Measurements from ENCODE around the gene NDRG4.

NDRG4 gene

GRCh38 chr16:58499615-58500351 lies at the start of gene NDRG4:
Gene NDRG4 (plus strand): TSS chr16:58500143. CDS start chr16:58500249, 106 bp downstream.
- peak; percentile 77 for DNase-seq (ENCODE audit: low read depth)
- H3K4me3 ChIP-seq (ENCODE audit: low read depth, low read length): peak within 1 kb of the TSS; percentile 63

GRCh38 chr16:58450590-58450989 lies 49.4 kb upstream of the NDRG4 start:
- no peak for DNase-seq (ENCODE audit: low read depth)

GRCh38 chr16:58451265-58451689 lies 48.7 kb upstream of the NDRG4 start:
- H3K4me3 ChIP-seq (ENCODE audit: low read depth, low read length): no peak overlapping the region
- DNase-seq (ENCODE audit: low read depth): no peak

More at GRCh38 chr16:58450590-58450989, 49.4 kb upstream of the NDRG4 start:
- no peak overlapping the region for H3K4me3 ChIP-seq (ENCODE audit: low read depth, low read length)

- peak; percentile 3 for DNase-seq (ENCODE audit: low read depth)
- no peak overlapping the region for H3K4me3 ChIP-seq (ENCODE audit: low read depth, low read length)
Measured at GRCh38 chr16:58451945-58452401, 48.0 kb upstream of the NDRG4 start.

- no peak for DNase-seq (ENCODE audit: low read depth)
- no peak overlapping the region for H3K4me3 ChIP-seq (ENCODE audit: low read depth, low read length)
Measured at GRCh38 chr16:58452640-58453039, 47.3 kb upstream of the NDRG4 start.

- H3K4me3 ChIP-seq (ENCODE audit: low read depth, low read length): no peak overlapping the region
- no peak for DNase-seq (ENCODE audit: low read depth)
Measured at GRCh38 chr16:58454178-58454577, 45.8 kb upstream of the NDRG4 start.

GRCh38 chr16:58454856-58455255 lies 45.1 kb upstream of the NDRG4 start:
- H3K4me3 ChIP-seq (ENCODE audit: low read depth, low read length): no peak overlapping the region
- DNase-seq (ENCODE audit: low read depth): no peak

GRCh38 chr16:58455750-58456149 lies 44.2 kb upstream of the NDRG4 start:
- DNase-seq (ENCODE audit: low read depth): no peak
- no peak overlapping the region for H3K4me3 ChIP-seq (ENCODE audit: low read depth, low read length)

- no peak for DNase-seq (ENCODE audit: low read depth)
- H3K4me3 ChIP-seq (ENCODE audit: low read depth, low read length): no peak overlapping the region
Measured at GRCh38 chr16:58456193-58456592, 43.8 kb upstream of the NDRG4 start.

- no peak for DNase-seq (ENCODE audit: low read depth)
- no peak overlapping the region for H3K4me3 ChIP-seq (ENCODE audit: low read depth, low read length)
Measured at GRCh38 chr16:58458606-58459343, 41.2 kb upstream of the NDRG4 start.

- no peak overlapping the region for H3K4me3 ChIP-seq (ENCODE audit: low read depth, low read length)
- no peak for DNase-seq (ENCODE audit: low read depth)
Measured at GRCh38 chr16:58459344-58460218, 40.4 kb upstream of the NDRG4 start.

- no peak for DNase-seq (ENCODE audit: low read depth)
- H3K4me3 ChIP-seq (ENCODE audit: low read depth, low read length): no peak overlapping the region
Measured at GRCh38 chr16:58460219-58460610, 39.7 kb upstream of the NDRG4 start.

GRCh38 chr16:58461056-58461455 lies 38.9 kb upstream of the NDRG4 start:
- H3K4me3 ChIP-seq (ENCODE audit: low read depth, low read length): no peak overlapping the region
- DNase-seq (ENCODE audit: low read depth): no peak

GRCh38 chr16:58461640-58462039 lies 38.3 kb upstream of the NDRG4 start:
- no peak for DNase-seq (ENCODE audit: low read depth)
- H3K4me3 ChIP-seq (ENCODE audit: low read depth, low read length): no peak overlapping the region

- no peak overlapping the region for H3K4me3 ChIP-seq (ENCODE audit: low read depth, low read length)
- no peak for DNase-seq (ENCODE audit: low read depth)
Measured at GRCh38 chr16:58462089-58462488, 37.9 kb upstream of the NDRG4 start.

- no peak for DNase-seq (ENCODE audit: low read depth)
- no peak overlapping the region for H3K4me3 ChIP-seq (ENCODE audit: low read depth, low read length)
Measured at GRCh38 chr16:58462499-58462996, 37.4 kb upstream of the NDRG4 start.

GRCh38 chr16:58462997-58463941 lies 36.7 kb upstream of the NDRG4 start:
- H3K4me3 ChIP-seq (ENCODE audit: low read depth, low read length): peak overlapping the region; percentile 18
- no peak for DNase-seq (ENCODE audit: low read depth)

- DNase-seq (ENCODE audit: low read depth): no peak
Measured at GRCh38 chr16:58464047-58464915, 35.7 kb upstream of the NDRG4 start.

More at GRCh38 chr16:58464047-58464915, 35.7 kb upstream of the NDRG4 start:
- peak overlapping the region; percentile 18 for H3K4me3 ChIP-seq (ENCODE audit: low read depth, low read length)

Measured in skeletal muscle cell (primary cell).